UCSD-AML1 (cell line): Measurements from ENCODE around the gene FAAP100.

ENCODE experiments used
- DNase-seq: peaks from one replicate; lab custom pipeline; 2025; ENCODE audit not compliant: unreplicated experiment; lab: John Stamatoyannopoulos, UW

Gene FAAP100

GRCh38 chr17:81576621-81577277, 24.6 kb upstream of the FAAP100 start:
- DNase-seq: no peak

- DNase-seq: no peak
Observed at GRCh38 chr17:81575836-81576235, 23.7 kb upstream of the FAAP100 start.

GRCh38 chr17:81574643-81574956, 22.4 kb upstream of the FAAP100 start:
- no peak for DNase-seq

- DNase-seq: no peak
Observed at GRCh38 chr17:81573794-81574642, 21.9 kb upstream of the FAAP100 start.

DNA sequence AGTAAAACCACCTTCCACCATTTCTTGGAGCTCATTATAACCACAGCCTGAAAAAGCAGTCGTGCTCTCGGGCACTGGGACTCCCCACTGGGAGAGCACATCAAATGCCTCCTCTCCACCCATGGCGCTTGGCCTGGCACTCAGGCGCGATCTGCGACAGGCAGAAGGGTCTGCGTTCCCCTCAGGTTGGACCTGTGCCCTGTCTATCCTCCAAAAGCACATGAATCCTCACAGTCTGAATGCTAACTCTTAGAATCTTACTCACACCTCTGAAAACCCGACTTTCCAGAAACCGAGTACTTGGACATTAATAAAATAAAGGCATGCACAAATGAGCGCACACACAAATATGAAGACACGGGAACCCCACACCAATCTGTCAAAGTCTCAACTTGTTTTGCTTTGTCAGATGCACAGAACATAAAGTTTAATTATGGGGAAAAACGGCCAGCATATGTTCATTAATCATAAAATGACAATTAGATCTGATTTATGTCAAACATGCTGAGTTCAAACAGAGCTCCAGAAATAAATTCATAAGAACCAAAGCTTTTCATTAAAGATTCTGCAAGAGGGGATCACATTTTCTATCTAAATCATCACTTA, 20.5 kb upstream of the FAAP100 start:
- DNase-seq: no peak

DNA sequence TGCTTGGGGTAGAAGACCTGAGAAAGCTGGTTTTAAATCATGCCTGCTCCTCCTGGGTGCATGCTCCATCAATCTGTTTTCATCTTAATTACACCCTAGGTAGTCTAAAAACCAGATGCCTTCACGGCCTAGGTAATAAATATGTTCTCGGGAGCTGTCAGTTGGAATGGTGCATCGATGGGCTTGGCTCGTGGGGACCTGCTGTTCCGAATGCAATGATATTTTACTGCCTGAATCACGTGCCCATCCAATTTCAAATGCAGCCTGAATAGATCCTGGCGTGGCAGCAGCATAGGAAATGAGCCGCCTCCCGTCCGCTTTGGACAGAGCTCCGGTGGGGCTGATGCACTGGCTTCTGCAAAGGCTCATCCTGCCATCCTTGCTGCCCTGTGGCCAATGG, 18.8 kb upstream of the FAAP100 start:
- no peak for DNase-seq

- DNase-seq: no peak
Observed at GRCh38 chr17:81569986-81570514, 17.9 kb upstream of the FAAP100 start.

DNA sequence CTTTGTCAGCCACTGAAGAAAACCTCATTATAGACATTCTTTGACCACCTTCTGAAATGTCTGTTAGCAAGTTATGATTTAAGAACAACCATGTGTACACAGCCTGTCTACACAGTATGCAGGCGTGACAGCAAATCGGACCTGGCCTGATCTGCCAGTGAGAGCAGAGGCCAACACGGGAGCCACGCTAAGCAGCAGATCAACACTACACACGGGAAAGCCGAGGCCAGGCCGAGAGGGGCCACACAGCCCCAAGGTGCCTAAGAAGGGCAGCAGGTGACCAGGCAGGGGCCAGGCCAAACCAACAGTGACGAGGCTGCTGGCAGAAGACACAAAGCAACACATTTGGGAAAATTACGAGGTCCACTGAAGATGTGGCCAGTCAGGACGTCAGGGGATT, 16.3 kb upstream of the FAAP100 start:
- DNase-seq: no peak

DNA sequence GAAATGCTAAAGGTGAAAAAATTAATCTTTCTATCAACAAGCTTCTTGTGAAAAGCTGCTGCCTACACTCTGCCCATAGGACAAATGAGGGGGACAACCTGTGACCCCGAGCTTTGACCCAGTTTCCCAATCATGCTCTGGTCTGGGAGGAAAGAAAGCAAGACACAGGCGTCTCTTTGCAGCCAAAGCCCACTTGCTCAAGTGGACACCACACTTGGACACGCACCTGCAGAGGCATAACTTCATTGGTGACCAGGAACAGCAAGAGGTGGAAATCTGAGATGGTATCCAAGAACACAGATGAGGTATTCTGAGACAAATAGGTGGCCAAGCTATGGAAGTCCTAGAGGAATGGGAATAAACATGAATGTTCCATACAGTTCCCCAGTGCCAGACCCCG, 15.0 kb upstream of the FAAP100 start:
- no peak for DNase-seq

DNA sequence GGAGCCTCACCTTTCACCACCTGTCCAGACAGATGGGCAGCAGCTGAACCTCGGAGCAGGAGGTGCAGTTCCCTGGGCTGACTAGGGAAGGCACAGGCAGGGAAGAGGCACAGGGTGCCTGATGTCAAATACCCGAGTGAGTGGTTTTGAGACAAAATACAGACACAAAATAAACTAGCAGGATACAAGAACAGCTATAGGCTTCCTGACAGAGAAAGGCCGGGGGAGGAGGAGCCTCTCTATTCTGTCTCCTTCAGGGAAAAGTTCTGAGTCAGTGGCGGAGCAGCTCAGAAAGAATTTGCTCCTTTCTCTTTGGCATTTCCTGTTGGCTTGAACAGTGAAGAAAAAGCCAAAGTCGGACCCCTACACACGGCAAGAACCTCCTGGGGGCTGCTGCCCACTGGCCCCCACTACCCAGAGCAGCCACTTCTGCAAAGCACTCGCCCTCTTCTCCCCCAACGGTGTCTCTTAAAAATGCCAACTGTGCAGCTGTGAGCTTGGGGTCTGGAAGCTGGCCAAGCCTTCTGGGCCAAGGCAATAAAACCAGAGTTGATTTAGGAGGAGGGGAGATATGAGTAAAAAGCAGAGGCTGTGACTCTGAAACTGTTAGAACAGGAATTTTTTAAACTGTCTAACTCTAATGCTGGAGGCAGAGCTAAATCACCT, 14.4 kb upstream of the FAAP100 start:
- no peak for DNase-seq

DNA sequence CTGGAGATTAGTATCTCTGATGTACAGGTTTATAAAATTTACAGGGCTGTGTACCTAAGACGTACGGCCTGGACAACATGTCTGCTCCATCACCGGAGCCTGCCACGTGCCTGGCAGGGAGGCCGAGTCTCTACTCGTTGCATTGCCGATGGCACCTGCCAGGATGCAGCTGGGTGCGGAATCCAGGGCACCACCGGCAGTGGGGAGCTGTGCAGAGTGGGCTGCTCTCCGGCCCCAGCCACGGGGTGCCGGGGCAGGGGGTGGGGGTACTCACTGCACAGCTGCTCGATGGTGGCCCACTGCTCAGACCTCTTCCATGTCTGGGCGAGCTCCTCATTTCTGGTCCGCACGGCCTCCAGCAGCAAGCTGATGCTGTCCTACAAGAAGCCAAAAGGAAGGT, 13.1 kb upstream of the FAAP100 start:
- no peak for DNase-seq

DNA sequence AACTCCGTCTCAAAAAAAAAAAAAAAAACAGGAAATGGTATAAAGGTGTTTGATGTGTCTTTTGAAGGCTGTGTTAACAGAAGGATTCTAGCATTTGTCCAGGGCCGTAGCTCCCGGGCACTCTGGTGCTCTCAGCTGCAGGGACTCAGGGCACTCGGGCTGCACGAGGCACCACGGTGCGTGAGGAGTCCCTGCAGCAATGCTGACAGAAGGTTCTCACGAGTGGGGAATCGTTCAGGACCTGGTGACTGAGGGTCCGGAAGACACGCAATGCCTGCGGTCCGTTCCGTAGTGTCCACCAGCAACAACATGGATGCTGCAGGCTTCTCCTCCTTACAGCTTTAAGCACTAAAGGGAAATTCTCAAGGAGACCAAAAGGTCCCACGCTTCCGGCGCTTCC, 12.6 kb upstream of the FAAP100 start:
- DNase-seq: no peak

GRCh38 chr17:81563861-81564586, 11.9 kb upstream of the FAAP100 start:
- no peak for DNase-seq

DNA sequence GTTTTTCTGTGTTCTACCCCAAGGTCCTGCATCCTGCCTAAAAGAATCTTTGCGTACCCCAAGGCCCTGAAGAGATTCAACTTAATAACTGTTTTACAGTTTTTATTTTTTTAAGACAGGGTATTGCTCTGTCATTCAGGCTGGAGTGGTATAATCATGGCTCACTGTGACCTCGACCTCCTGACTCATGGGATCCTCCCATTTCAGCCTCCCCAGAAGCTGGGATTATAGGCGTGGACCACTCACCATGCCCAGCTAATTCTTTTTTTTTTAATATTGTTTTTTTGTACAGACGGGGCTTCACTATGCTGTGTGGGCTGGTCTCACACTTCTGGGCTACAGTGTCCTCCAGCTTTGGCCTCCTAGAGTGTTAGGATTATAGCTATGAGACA, 9.3 kb upstream of the FAAP100 start:
- no peak for DNase-seq

DNA sequence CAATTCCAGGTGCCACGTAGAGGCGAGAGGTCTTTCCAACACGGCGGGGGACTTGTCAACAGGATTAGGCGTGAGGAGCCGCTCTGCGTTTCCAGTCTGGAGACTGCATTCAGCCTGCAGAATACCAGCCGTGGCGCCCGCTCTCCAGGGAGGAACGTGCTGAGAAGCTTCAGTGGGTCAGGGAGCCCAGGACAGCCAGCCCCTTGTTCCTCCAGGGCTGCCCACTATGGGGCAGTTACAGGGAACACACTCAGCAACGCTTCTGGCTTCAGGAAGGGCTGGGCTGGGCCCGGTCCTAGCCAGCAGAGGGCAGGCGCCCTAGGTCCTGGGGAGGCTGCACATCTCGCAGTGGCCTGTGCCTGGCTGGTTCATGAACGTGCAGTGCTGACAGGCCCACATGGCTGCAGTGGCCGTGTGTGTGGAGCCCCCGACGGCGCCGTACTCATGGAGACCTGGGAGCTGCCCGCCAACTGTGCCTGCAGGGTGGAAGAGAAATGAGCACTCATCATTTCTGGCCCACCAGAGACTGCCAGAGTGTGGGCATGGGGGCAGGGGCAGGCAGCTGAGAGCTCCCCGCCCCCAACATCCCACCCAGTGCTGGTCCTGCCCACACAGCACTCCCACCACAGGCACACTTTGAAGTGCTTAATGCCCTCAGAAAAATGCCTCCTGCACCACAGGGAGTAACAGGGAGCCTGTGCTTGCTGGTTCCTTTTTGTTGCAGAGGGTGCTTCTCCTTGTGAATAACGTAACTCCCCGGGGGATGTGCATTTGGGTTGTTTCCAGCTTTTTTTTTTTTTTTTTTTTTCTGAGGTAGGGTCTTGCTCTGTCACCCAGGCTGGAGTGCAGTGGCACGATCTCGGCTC, 7.0 kb upstream of the FAAP100 start:
- DNase-seq: no peak

DNA sequence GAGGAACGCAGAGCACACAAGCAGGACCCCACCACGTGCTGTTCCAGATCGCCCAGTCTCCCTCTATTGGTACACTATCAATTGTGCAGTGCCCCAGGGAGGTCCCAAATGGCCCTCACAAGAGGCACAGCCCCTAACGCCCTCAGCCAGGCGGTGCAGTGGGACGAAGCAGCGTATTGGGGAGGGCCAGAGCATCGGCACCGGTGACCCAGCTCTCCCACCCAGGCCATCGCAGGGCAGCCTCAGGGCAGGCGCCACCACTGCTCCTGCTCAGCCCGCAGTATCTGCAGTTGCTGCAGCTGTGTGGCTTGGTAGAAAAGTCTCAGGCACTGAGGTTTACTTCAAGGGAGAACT, 5.9 kb upstream of the FAAP100 start:
- no peak for DNase-seq

DNA sequence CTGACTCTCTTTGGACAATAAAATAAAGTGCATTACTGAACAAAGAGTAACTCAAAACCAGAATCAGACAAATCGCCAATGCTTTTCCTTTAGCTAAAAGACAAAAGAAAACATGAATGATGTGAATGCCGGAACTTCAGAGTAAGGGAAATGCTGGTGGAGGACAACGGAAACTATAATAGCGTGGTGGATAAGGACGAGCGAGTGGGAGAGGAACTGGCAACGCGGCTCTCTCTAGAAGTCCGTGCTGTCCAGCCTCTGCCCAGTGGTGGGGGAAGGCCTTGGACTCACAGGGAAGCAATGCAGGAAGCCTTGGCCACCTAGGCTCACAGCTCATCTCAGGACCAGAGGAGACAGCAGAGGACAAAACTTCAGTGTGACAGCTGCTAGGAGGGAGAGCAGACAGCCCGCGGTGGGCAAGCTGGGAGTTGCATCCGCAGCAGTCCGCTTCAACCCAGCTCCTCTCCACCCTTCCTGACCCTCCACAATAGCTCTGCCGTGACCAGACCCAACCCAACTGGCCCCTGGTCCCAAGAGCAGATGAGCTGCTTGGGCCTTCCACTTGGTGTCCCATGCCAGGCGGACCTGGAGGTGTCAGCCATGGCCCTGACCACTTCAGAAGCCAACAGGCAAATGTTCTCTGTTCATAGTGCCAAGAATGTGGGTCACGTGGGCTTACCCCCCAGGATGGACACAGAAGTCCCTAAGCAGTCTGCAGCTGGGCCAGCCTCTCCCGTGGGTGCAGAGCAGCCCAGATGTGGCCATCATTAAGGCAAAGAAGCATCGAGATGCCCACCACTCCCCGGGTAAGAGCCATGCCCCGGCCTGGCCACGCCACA, 5.3 kb upstream of the FAAP100 start:
- DNase-seq: no peak

DNA sequence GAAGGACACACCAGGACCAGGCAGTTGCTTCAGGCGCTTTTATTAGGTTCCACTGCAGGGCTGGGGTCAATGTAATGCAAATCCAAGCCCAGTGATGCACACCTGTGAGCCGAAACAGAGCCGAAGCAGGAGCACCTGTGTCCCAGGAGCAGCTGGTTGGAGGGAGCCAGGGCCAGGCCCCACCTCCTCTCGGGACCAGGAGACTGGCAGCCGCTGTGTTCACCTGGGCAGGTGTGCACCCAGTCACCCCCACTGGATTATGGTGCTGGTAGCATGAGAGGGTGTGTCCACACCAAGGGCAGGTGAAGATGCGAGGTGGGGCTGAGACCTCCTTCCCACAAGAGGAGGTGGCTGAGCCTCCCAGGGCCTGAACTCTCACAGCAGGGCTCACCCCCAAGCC, 4.7 kb upstream of the FAAP100 start:
- no peak for DNase-seq

- no peak for DNase-seq
Observed at GRCh38 chr17:81556175-81556691, 4.1 kb upstream of the FAAP100 start.
